ENCODE measurements around the gene HS1BP3.

HS1BP3 gene

DNA sequence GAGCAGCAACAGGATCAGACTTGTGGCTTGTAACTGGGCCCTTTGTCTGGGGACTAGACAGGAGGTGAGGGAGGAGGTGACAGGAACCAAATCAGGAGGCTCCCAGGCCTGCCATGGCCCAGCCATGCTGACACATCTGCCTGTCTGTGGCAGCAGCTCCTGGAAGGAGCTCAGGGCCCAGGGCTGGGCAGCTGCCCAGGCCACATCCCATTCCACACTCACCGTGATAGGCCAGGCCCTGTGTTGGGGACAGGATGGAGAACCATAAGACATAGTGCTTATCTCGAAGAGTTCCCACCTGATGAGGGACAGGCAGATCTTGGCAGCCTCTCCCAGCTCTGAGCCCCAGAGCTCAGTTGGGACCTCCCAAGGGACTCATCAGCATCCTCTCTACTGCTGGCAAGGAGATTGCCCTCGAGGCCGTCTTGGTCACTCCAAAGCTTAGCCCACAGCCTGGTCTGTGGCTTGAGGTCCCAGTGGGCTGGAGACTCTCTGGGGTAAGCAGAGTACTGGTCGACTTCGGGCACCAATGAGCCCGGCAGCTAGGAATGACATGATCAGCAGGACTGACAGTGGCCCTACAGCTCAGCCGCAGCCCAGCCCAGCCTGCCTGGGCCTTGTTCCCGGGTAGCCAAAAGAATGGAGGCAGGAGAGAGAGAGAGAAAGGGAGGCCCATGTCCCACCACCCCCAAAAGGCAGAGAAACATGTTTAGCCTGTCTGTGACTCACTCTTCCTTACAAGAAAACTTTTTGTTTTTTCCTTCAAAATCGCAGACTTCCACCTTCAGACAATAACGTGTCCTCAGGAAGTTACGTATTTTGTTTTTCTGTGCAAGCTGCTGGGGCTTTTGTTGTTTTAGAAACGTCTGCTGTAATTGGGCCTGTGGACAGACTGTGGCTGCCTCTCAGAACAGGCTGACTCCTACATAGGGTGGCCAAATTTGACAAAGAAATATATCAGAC is 82.1 kb downstream of the HS1BP3 start:
- H3K14ac ChIP-seq (ENCODE audit: low read length): peak overlapping the region; percentile 99
- H3K36me3 ChIP-seq (ENCODE audit: control insufficient read depth in 1 of 2, insufficient read depth in 2 of 2, low read length in 2 of 2): no peaks in the 10 kb centered on the region
- peak overlapping the region; percentile 89 for H3K18ac ChIP-seq (ENCODE audit: low read length)
- no peaks in the 10 kb centered on the region for H3K9me3 ChIP-seq (ENCODE audit: insufficient read depth, low read depth, low read length)
- H3K9ac ChIP-seq (ENCODE audit: low read length): no peak overlapping the region
- H4K8ac ChIP-seq (ENCODE audit: low read depth, low read length): peak overlapping the region; percentile 84
- no peaks in the 10 kb centered on the region for H3K27me3 ChIP-seq (ENCODE audit: insufficient read depth, low read length)
- H3K23ac ChIP-seq (ENCODE audit: low read length): no peak overlapping the region
- H3K79me1 ChIP-seq (ENCODE audit: low read length): peaks cover 76% of the 10 kb centered on the region
- DNase-seq: peak; percentile 33 to 48
- H2BK12ac ChIP-seq (ENCODE audit: low read length): peak overlapping the region; percentile 95
- H3K27ac ChIP-seq (ENCODE audit: low read depth, low read length): peak overlapping the region; percentile 97
- H3K79me2 ChIP-seq (ENCODE audit: control insufficient read depth, insufficient read depth, low read length, poor library complexity): peaks cover 25% of the 10 kb centered on the region
- no CpG with 5 or more reads among the region's 13 CpGs for WGBS (ENCODE audit: extremely low coverage, insufficient coverage, insufficient read length)
- H3K4ac ChIP-seq (ENCODE audit: low read depth, low read length): peak overlapping the region; percentile 95
- H2BK5ac ChIP-seq (ENCODE audit: low read depth, low read length, poor library complexity): peak overlapping the region; percentile 95
- H2AK5ac ChIP-seq (ENCODE audit: low read length): peak overlapping the region; percentile 84
- H4K91ac ChIP-seq (ENCODE audit: low read depth, low read length): peak overlapping the region; percentile 100
- H3K4me1 ChIP-seq (ENCODE audit: control insufficient read depth in 1 of 2, insufficient read depth in 2 of 2, low read length in 2 of 2): peaks cover 49 to 53% of the 10 kb centered on the region in 2 experiments
- peak overlapping the region; percentile 49 for H4K12ac ChIP-seq (ENCODE audit: low read depth, low read length)
- H2BK120ac ChIP-seq (ENCODE audit: insufficient read depth, low read length, poor library complexity): peak overlapping the region; percentile 100
- no peak overlapping the region for H3K4me2 ChIP-seq (ENCODE audit: low read length)
- peak overlapping the region; percentile 74 for H2AFZ ChIP-seq (ENCODE audit: insufficient read depth, low read length, poor library complexity)
- H3K4me3 ChIP-seq (ENCODE audit: low read depth, low read length): no peak overlapping the region

DNA sequence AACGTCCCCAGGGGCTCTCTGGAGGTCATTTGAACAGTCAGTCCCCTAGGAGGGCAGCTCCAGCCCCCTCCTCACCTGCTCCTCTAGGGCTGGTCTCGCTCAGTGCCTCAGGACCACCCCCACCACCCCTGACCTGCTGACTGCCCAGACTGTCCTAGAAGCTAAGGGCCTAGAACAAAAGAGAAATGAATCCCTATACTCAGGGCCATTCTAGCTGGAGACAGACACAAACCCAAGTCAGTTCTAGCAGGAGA is 83.0 kb downstream of the HS1BP3 start:
- Histone ChIP-seq H3K4me3 (ENCODE audit: low read depth, low read length) (no peak overlapping the region), H2BK120ac (ENCODE audit: insufficient read depth, low read length, poor library complexity) (peak overlapping the region; percentile 100), H3K4me2 (ENCODE audit: low read length) (no peak overlapping the region), H3K23ac (ENCODE audit: low read length) (no peak overlapping the region), H3K9ac (ENCODE audit: low read length) (no peak overlapping the region), H3K18ac (ENCODE audit: low read length) (peak overlapping the region; percentile 89), H2AK5ac (ENCODE audit: low read length) (peak overlapping the region; percentile 84), H3K27me3 (ENCODE audit: insufficient read depth, low read length) (no peaks in the 10 kb centered on the region), H3K36me3 (ENCODE audit: control insufficient read depth in 1 of 2, insufficient read depth in 2 of 2, low read length in 2 of 2) (no peaks in the 10 kb centered on the region), H3K9me3 (ENCODE audit: insufficient read depth, low read depth, low read length) (no peaks in the 10 kb centered on the region), H4K91ac (ENCODE audit: low read depth, low read length) (peak overlapping the region; percentile 100), H2AFZ (ENCODE audit: insufficient read depth, low read length, poor library complexity) (peak overlapping the region; percentile 74), H3K79me1 (ENCODE audit: low read length) (peaks cover 78% of the 10 kb centered on the region), H3K79me2 (ENCODE audit: control insufficient read depth, insufficient read depth, low read length, poor library complexity) (peaks cover 25% of the 10 kb centered on the region), H4K8ac (ENCODE audit: low read depth, low read length) (peak overlapping the region; percentile 84), H3K4me1 (ENCODE audit: control insufficient read depth in 1 of 2, insufficient read depth in 2 of 2, low read length in 2 of 2) (peaks cover 53 to 55% of the 10 kb centered on the region in 2 experiments), H3K4ac (ENCODE audit: low read depth, low read length) (peak overlapping the region; percentile 95), H2BK5ac (ENCODE audit: low read depth, low read length, poor library complexity) (peak overlapping the region; percentile 95), H2BK12ac (ENCODE audit: low read length) (peak overlapping the region; percentile 95), H3K27ac (ENCODE audit: low read depth, low read length) (peak overlapping the region; percentile 97), H4K12ac (ENCODE audit: low read depth, low read length) (peak overlapping the region; percentile 49), H3K14ac (ENCODE audit: low read length) (peak overlapping the region; percentile 99)
- WGBS (ENCODE audit: extremely low coverage, insufficient coverage, insufficient read length): no CpG with 5 or more reads among the region's 2 CpGs
- DNase-seq: no peak
